ENCODE data around the gene AK5.

The AK5 gene

GRCh38 chr1:77557053-77557452, 275.2 kb downstream of the AK5 start:
- TF ChIP-seq CTCF (IDR thresholded peaks at IDR 0.05), result no peak
- no peak for DNase-seq (ENCODE audit: low spot score)
- Histone ChIP-seq H3K27ac (no peak overlapping the region), H3K4me3 (no peak overlapping the region)

GRCh38 chr1:77558591-77559164, 276.9 kb downstream of the AK5 start:
- Histone ChIP-seq H3K4me3 (no peak overlapping the region), H3K27ac (no peak overlapping the region)
- no peak for TF ChIP-seq CTCF (IDR thresholded peaks at IDR 0.05)
- no peak for DNase-seq (ENCODE audit: low spot score)

DNA sequence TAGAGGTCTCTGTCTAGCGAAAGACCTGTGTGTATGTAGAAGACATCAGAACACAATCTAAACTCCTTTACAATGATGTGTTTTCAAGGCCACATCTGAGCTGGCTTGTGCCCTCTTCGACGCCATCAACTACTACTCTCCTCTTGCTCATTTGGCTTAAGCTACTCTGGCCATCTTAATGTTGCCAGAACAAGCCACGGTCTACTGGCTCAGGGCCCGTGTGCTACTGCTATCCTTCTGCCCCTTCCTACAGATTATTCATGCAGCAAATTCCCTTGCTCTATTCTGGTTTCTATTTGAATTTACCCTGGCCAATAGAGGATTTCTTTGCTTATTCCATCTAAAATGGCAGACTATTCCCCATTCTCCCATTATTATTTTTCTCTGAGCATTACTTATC, 278.9 kb downstream of the AK5 start:
- Histone ChIP-seq H3K27ac (no peak overlapping the region), H3K4me3 (no peak overlapping the region)
- no peak for DNase-seq (ENCODE audit: low spot score)
- TF ChIP-seq CTCF (IDR thresholded peaks at IDR 0.05), result no peak

DNA sequence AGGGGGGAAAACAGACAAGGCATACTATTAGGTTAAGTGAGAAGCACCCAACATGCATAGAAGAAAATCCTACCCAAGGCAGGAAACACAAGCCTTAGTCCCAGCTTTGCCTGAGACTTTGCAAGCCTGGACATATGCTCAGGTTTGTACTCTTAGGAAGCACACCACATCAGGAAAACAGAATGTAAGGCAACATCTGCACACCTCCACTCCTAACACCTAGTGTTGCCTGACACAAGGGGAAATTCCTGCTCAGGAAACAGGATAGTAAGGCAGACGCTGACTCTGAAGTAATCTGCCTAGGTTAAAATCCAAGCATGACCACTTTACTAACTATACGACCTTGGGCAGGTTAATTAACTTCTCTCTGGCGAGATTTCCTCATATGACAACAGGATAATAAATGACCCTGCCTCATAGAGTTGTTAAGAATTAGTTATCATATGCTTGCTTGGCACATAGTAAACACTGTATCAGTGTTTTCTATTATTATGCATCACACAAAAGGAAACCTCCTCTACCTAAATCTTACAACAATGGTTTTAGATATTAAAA, 280.9 kb downstream of the AK5 start:
- H3K4me3 ChIP-seq, result no peak overlapping the region
- H3K27ac ChIP-seq, result no peak overlapping the region
- no peak for DNase-seq (ENCODE audit: low spot score)
- TF ChIP-seq CTCF (IDR thresholded peaks at IDR 0.05), result no peak

GRCh38 chr1:77565321-77565720, 283.5 kb downstream of the AK5 start:
- no peak for DNase-seq (ENCODE audit: low spot score)
- Histone ChIP-seq H3K4me3 (no peak overlapping the region), H3K27ac (no peak overlapping the region)
- TF ChIP-seq CTCF (IDR thresholded peaks at IDR 0.05), result no peak

- DNase-seq (ENCODE audit: low spot score), result no peak
- Histone ChIP-seq H3K4me3 (no peak overlapping the region), H3K27ac (no peak overlapping the region)
- no peak for TF ChIP-seq CTCF (IDR thresholded peaks at IDR 0.05)
Observed at GRCh38 chr1:77571642-77572041, 289.8 kb downstream of the AK5 start.

GRCh38 chr1:77579547-77579946, 297.7 kb downstream of the AK5 start:
- TF ChIP-seq CTCF (IDR thresholded peaks at IDR 0.05), result no peak
- H3K4me3 ChIP-seq, result no peak overlapping the region
- no peak overlapping the region for H3K27ac ChIP-seq
- DNase-seq (ENCODE audit: low spot score), result no peak
